Measurements from ENCODE around the gene PALLD.

DNA sequence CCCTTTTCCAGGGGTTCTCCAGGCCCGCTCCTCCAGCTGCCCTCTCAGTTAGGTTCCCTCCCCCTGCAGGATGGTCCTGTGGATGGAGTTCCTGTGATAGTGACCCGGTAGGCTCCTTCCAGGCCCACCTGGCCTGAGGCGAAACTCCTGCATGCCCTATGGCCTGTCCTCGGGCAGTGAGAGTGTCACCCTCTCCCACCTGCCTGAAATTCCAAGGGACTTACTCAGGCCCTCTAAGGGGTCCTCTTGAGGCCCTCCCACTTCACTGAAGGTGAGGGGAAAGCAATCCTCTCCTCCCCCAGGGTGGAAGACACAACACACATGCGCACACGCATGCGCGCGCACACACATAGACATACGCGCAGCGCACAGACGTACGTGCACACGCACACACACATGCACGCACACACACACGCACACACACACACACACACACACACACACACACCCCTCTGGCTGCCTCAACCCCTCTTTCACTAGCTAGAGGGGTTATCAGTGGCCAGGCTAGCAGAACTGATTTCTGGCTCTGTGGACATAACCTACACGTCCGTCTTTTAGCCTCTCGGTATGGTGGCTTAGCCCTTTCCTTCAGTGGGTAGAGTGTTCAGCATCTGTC lies 297.3 kb downstream of the PALLD start:
- TF ChIP-seq, protein P1, sequence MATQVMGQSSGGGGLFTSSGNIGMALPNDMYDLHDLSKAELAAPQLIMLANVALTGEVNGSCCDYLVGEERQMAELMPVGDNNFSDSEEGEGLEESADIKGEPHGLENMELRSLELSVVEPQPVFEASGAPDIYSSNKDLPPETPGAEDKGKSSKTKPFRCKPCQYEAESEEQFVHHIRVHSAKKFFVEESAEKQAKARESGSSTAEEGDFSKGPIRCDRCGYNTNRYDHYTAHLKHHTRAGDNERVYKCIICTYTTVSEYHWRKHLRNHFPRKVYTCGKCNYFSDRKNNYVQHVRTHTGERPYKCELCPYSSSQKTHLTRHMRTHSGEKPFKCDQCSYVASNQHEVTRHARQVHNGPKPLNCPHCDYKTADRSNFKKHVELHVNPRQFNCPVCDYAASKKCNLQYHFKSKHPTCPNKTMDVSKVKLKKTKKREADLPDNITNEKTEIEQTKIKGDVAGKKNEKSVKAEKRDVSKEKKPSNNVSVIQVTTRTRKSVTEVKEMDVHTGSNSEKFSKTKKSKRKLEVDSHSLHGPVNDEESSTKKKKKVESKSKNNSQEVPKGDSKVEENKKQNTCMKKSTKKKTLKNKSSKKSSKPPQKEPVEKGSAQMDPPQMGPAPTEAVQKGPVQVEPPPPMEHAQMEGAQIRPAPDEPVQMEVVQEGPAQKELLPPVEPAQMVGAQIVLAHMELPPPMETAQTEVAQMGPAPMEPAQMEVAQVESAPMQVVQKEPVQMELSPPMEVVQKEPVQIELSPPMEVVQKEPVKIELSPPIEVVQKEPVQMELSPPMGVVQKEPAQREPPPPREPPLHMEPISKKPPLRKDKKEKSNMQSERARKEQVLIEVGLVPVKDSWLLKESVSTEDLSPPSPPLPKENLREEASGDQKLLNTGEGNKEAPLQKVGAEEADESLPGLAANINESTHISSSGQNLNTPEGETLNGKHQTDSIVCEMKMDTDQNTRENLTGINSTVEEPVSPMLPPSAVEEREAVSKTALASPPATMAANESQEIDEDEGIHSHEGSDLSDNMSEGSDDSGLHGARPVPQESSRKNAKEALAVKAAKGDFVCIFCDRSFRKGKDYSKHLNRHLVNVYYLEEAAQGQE (IDR thresholded peaks at IDR 0.05; ENCODE audit: insufficient read depth in 1 of 2, low read depth in 2 of 2, low read length in 1 of 2), result no peak
- TF ChIP-seq, protein P2, sequence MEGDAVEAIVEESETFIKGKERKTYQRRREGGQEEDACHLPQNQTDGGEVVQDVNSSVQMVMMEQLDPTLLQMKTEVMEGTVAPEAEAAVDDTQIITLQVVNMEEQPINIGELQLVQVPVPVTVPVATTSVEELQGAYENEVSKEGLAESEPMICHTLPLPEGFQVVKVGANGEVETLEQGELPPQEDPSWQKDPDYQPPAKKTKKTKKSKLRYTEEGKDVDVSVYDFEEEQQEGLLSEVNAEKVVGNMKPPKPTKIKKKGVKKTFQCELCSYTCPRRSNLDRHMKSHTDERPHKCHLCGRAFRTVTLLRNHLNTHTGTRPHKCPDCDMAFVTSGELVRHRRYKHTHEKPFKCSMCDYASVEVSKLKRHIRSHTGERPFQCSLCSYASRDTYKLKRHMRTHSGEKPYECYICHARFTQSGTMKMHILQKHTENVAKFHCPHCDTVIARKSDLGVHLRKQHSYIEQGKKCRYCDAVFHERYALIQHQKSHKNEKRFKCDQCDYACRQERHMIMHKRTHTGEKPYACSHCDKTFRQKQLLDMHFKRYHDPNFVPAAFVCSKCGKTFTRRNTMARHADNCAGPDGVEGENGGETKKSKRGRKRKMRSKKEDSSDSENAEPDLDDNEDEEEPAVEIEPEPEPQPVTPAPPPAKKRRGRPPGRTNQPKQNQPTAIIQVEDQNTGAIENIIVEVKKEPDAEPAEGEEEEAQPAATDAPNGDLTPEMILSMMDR (IDR thresholded peaks at IDR 0.05), result no peak
- TF ChIP-seq POLR2AphosphoS5 (IDR thresholded peaks at IDR 0.05; ENCODE audit: low read depth, low read length) (no peak), SIN3A (IDR thresholded peaks at IDR 0.05; ENCODE audit: borderline replicate concordance, insufficient read depth, low read depth, low read length) (no peak), TCF7L2 (IDR thresholded peaks at IDR 0.05; ENCODE audit: low read depth, low read length) (no peak)

All from Panc1 (cell line).